VCaP (cell line): ENCODE measurements around the gene VWF.

Source experiments
- H3K27ac ChIP-seq: fragments of 450-650 bp; 2 replicates; pipeline ENCODE4 v1.5.1; 2017
- CTCF ChIP-seq: fragments of 450-650 bp; conservative IDR thresholded peaks from 2 replicates; pipeline ENCODE4 v1.5.1; 2017; ENCODE audit warnings: mild to moderate bottlenecking, moderate library complexity

The VWF gene

DNA sequence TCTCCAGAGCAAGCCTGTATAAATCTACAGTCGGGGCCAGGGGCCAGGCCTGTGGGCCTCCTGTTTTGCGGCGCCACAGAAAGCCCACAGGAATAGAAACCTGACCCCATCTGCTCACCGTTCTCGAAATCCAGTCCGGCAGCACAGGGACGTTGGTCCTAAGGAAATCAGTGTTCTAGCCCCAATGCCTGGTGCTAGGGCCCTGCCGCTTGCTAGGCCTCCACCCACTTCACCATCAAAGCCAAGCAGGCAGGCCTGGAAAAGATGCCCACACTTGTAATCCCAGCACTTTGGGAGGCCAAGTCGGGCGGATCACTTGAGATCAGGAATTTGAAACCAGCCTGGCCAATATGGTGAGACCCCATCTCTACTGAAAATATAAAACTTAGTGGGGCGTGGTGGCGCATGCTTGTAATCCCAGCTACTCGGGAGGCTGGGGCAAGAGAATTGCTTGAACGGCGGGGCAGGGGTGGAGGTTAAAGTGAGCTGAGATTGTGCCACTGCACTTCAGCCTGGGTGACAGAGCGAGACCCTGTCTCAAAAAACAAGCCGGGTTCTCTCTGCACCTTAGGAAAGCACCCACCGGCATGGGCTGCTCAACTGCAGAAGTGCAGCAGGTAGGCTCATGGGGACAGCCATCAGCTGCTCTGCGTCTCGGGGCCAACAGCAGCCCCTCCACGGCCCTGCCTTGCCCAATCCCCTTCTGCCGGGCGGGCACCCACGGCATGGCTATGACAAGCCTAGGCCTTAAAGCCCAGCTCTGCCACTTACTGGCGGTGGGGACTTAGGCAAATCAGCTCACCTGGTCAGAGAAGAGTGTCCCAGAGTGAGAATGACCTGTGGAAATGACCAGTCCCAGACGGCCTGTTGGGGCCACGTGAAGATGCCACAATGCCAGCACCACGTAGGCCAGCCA is 47.4 kb downstream of the VWF start:
- no peak for TF ChIP-seq CTCF
- H3K27ac ChIP-seq, result no peak overlapping the region

DNA sequence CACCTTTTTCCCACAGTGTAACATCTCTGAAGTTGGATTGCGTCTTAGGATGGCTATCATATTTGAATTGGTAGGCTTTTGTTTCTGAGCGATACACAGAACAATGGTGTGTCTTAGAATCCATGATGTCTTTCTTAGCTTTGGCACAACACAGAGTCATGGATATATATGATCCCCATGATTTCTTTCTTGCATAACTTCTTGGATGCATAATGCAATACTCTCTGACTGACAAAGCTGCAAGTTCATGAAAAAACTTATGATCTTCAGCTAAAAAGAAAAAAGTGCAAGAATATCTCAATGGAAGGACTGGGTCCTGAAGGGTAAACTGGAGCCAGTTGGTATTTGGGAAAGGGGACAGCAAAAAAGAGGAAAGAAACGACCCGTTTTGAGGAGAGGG is 48.1 kb downstream of the VWF start:
- no peak for TF ChIP-seq CTCF
- H3K27ac ChIP-seq, result no peak overlapping the region

- H3K27ac ChIP-seq, result no peak overlapping the region
- TF ChIP-seq CTCF, result no peak
Observed at GRCh38 chr12:6074979-6075585, 49.4 kb downstream of the VWF start.

DNA sequence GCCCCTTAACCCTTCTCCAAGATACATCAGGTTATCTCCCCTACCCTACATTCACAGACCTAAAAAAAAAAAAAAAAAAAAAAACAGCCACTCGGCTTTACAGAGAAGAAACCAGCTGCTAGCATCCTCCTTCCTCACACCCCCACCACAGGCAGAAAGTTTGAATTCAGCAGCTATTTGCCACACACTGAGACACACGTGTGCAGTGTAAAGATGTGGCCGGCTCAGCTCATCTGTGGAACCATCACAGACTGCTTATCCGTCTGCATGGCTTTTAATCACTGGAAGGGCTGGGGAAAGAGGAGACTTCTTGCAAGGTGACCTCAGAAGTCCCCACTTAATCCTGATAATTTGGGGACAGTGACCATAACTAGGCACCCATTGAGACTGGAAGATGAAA is 50.0 kb downstream of the VWF start:
- H3K27ac ChIP-seq, result no peak overlapping the region
- TF ChIP-seq CTCF, result no peak

DNA sequence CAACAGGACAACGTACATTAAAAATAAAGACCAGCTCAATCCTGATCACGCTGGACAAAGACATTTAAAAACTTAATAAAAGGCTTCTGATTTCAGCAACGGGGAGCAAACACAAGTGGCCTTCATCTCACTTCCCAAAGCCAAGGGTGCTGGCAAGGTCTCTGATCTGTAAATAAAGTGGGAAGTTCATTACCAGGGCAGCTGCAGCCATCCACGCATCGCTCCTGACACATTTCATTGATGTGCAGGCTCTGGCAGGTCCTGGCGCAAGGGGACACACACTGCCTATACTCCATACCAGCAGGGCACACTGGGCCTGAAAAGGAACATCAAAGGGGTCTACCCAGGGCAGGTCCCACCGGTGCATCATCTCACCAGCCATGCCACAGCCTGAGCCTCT is 51.0 kb downstream of the VWF start:
- no peak overlapping the region for H3K27ac ChIP-seq
- TF ChIP-seq CTCF, result no peak

GRCh38 chr12:6072302-6072752 is 52.1 kb downstream of the VWF start:
- H3K27ac ChIP-seq, result no peak overlapping the region
- TF ChIP-seq CTCF, result no peak

DNA sequence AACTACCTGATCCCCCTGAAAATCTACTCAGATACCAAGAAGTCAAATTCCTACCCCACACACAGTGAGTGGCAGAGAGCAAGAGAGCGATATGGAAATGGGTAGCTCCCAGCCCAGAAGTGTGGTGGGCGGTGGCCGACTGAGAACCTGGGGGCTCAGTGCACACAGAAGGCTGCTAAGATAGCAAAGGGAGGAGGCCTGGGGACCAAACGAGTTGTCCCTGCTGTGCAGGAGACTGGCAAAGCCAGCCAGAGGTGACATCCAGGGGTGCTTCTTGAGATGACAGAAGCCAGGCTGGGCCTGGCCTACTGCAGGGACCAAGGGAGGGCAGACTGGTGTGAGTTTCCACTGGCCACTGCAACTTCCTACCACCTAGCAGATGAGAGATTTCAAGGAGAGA is 52.9 kb downstream of the VWF start:
- no peak overlapping the region for H3K27ac ChIP-seq
- no peak for TF ChIP-seq CTCF
